Measurements from ENCODE around the gene ADAMTS17.

ADAMTS17 gene

DNA sequence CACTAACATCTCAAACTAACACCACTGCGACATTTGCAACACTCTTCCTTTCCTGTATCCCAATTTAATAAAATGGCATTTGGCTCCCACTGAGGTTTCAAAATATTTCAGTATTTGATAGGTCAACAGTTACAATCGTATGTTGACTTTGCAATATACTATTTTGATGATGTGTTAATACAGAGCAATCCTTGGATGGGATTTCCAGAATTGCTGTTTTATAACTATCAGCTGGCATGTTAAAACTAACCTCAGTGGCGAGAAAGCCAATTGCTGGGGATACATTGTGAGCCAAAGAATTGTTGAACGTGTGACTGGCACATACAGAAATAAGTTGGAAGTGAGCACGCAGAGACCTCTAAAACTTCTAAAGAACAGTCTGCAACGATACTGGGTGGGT is 382.4 kb downstream of the ADAMTS17 start:
- no peak for DNase-seq

DNA sequence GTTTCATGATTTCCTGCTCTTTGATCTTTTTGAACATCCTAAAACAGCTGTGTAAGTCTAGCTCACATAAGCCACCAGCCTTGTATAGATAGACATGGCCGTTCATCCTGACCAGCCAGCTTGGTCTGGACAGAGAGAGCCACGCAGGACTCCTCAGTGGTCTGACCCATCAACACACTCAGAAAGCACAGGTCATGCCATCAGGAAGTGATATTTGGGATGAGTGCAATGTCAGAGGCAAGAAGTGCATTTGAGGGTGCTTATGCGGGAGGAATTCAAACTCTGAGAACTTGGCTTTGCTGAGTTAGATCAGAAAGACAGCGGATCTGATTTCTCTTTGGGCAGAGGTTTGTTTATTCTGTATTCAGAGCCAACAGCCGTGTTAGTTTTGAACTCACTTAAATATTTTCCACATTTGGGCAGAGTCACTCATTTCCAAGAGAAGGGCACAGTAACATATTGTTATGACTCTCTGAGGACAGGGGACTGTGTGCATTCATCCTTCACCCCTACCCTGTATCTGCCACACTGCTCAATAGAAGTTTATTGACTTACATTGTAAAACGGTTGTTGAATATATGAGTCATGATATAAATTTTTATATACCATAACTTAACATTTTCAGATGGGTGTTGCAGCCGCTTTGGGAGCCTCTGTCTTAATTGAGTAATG is 383.2 kb downstream of the ADAMTS17 start:
- DNase-seq, result no peak

DNA sequence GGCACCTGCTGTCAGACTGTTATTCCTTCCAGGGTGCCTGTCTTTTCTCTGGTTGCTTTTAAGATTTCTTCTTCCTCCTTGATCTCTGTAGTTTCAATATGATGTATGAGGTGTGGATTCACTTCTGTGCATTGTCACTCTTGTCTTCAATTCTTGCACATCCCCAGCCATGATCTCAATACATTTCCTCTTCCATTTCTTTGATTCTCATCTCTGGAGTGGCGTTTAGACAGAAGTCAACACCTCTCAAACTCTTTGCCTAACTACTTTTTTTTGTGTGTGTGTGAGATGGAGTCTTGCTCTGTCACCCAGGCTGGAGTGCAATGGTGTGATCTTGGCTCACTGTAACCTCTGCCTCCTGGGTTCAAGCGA is 384.1 kb downstream of the ADAMTS17 start:
- DNase-seq, result no peak

DNA sequence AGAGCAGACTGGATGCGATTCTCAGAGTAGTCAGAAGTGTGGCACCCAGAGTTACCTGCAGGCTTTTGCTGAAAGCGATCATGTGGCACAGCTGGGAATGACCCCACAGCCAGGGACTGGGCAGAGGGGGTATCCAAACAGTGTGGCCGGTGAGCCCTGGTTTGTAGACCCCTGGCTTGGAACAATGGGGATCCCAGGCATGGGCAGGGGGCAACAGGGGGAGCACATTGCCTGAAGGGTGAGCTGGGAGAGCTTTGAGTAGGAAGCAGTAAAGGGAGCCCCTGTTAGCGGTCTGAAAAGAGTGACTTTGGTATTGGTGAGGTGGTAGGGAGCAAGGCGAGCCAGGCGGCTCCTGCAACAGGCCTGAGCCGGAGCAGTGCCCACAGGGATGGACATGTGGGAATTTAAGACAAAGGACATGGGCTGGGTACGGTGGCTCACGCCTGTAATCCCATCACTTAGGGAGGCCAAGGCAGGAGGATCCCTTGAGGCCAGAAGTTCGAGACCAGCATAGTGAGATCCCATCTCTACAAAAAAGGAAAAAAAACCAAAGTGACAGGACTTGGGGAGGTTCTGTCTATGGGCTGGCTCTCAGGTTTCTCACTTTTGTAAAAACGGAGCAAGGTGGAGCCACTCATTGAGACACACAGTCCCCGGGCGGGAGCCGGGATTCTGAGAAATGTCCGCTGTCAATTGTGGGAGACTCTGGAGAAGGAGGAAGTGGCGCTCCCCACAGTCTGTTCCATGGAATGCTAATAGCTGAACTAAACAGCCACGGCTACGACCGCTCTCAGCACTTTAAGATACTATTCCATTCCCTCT is 384.7 kb downstream of the ADAMTS17 start:
- DNase-seq, result no peak

DNA sequence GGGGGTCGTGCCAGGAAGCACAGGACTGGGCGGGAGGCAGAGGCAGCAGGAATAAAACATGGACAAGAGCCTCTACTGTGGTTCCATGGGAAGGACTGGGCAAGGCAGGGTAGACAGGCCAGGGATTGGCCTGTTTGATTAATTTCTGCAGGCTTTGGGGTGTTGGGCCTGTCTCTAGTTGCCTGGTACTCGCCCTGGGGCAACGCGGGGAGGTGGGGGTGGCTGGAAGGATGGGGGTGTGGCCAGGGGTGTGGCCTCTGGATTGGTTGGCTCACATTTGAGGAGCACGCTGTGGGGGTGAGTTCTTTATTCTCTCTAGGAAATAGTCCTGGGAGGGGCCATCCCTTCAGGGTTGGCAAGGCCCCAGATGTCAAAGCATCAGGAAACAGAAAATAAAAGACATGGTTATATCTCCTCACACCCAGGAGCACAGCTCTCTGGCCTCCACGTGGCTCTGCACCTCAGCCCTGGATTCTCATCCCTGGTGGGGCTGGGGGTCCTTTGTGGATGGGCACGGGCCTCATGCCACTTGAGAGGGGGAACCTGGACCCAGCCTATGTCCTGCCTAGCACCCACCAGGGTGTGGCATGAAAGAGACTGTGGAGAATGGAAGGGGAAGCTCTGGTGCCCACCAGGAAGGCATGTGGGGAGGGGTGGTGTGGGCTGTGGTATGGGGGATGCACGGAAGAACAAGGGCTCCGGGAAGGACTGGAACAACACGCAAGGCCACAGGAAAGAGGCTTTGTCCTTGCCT is 385.6 kb downstream of the ADAMTS17 start:
- no peak for DNase-seq

DNA sequence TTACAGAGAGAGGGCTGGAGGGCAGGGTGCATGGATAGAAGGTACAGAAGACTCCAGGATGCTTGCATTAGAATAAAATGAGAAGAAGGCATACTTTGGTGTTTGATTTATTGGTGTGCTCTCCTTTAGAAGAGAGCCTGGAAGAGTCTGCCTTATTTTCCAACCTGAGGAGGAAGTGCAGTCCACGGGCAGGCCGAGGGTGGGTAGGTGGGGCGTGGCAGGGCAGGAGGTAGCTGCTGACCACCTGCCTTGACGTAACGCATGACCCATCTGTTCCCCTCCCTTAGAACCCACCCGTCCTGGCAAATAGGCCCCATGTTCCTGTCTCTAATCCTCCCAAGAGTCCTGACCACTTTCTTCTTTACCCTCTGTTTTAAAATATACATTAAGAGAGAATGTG is 386.2 kb downstream of the ADAMTS17 start:
- no peak for DNase-seq

DNA sequence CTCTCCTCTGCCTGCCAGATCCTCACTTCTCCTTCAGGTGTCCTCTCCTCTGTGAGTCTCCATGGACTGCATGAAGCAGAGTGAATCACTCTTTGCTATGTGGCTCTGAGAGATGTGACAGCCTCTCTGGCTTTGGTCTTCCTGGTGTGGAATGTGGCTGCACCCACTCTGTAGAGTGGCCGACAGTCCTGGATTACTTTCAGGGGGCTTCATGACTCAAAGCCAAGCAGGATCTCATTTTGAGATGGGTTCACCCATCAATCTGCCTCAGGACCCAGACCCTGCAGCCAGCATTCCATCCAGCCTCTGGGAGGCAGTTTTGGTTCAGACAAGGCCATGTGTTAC is 386.6 kb downstream of the ADAMTS17 start:
- DNase-seq, result no peak

DNA sequence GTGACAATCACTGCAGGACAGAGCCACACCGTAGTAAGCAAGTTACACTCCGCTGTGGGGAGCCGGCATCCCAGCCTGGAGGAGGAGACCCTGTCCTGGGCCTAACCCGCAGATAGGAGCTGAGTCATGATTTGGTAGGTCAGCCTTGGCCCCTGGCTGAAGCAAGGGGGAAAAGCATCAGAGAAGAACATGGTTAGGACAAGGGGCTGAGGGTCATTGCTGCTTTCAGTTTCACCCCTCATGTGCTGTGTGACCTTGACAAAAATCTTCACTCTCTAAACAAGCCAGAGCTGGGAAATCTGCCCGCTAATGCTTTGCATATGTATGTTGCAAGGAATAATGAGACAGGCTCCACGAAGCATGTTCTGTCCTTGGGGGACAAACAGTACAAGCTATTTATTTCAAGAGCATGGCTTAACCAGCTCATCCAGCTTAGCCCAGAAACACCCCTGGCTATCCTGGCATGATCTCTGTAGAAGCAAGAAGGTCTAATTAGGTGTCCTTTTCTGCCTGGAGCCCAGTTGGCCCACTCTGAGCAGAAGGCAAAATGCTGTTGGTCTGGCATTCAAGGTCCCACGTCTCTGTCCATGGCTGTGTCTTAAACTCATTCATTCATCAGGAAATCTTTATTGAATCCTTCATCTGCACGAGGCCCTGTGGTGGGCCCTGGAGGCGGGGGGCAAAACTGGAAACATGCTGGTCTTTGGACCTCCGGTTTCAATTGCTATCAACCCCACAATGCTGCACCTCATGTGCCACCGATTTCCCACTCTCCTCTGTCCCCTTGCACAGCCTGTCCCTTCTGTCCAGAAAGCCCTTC is 387.2 kb downstream of the ADAMTS17 start:
- no peak for DNase-seq

DNA sequence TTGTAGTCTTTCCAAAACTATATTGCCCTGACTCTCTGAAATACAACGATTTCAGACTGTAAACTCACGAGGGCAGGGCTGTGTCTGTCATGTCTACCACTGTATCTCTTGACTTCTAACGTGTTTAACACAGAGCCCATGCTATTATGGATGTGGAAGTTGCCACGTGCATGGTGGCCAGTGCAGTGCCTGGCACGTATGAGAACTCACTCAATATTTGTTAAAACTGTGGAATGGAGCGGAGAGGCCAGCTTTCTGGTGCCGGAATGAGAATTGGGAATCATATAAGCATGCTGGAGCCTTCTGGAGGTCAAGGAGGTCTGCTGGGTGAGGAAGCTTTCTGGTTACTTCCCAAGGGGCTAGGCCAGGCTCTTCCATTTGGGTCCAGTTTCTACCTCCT is 387.9 kb downstream of the ADAMTS17 start:
- no peak for DNase-seq

DNA sequence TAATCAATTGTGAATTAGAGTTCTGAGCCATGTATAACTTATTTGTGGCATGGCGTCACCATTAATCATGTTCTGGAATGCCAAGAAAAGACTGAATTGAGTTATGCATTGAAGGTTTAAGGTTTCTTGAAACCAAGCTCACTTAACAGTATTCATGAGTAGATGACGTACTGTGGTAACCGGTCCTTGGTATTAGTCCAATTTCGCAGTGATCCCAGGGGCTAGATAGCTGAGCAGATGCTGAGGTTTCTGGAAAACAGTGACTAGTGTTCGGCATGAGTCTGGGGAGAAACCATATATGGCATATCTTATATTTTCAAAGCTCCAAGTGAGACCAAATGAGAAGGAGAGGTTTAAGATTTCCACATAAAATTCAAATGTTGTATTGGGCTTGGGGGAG is 390.3 kb downstream of the ADAMTS17 start:
- DNase-seq, result no peak

DNA sequence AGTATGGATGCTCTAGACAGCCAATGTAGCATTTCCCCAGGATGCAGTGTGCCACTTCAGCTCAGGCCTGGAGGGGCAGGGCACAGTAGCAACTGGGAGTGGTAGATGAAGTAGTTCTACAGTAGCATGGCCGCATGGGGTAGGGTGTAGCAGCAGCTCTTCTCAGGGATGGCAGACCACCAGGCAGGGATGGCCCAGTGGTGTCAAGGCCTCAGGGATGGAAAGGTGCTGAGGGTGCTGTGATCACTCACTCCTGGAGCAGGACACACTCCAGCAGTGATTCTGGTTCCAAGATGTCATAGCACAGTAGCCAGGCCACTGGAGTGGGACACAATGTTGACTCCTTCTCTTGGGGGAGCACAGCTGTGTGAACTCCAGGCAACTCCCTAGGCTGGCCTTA is 397.6 kb downstream of the ADAMTS17 start:
- no peak for DNase-seq

DNA sequence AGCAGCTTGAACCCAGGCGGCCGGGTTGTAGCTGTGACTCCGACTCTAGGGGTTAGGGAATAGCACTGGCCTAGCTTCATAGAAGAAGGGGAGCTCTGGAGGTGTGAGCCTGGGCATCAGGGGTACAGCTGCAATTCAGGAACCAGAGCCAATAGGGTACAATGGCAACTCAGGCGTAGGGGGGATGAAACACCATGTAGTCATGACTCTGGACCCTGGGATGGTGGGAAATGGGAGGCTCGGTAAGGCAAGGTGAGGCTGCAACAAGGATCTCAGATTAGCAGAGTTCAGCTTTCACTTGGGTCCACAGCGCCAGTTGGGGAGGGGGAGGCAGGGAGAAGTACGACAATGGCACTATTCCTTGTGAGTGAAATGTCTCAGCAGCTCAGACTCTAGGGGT is 398.3 kb downstream of the ADAMTS17 start:
- DNase-seq, result no peak

DNA sequence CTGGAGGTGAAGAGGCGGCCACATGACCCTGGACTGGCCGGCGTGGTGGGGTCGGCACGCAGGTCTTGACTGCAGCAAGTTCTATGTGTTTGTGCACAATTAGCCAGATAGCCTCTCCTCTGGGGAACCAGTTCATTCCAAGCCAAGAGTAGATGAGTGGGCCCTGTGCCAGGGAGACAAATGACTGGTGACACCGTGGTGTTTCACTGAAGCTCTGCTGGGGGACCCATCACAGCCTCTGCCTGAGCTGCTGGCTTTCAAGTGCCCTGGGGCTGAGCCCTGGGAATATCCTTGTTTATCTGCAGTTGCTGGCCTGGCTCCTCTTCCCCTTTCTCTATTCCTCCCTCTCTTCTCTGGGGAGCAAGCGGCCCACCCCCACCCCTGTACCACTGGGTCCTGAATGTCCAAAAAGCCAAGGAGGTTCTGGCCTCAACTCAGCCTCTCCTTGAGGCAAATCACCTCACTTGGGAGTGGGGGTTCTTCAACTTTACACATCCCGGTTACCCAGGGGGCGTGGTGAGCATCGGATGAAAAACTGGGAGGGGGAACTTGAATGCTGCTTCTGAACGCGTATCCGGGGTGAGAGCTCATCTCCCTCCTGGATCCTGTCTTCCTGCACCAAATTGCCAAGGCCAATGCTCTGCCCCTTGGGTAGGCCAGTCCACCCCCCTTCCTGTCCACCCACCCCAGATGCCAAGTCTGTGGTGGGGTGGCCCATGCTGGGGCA is 408.9 kb downstream of the ADAMTS17 start:
- no peak for DNase-seq

DNA sequence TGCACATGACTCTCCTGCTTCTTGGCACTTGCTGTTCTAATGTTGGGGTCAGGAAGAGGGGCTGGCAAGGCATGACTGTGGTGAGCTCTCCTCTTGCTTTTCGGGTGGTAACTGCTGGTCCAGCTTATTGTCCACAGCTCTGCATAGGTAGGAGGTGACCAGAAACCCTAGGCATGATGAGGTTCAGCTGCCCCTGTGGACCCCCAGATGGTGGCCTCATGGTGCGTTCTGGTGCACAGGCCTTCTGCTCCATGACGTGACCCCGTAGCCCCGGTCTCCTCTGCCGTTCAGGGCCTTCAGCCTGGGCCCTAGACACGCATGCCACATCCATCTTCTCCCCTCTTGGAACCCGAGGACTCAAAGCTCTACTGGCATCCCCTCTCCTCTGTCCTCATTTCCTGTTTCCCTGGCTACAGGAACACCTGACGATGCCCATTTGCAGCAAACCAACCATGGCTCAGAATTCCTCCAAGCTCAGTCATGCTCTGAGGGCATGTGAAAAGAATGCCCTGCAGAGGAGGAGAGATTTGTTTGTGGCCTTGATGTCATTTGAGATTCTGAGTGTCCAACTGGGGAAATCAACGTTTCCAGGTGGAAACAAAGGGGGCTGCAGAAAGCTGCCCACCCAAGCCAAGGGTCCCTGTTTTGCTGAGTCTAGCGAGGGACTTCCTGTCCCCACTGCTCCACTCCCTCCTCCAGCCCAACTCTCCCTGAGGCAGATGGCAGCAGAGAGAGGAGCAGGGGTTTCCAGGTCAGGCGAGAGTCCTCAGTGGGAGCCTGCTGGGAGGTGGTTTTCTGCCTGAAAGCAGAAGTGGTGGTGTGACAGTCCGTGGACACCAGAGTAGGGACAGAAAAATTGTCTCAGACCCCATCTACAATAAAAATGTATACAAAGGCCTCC is 409.8 kb downstream of the ADAMTS17 start:
- DNase-seq, result no peak

DNA sequence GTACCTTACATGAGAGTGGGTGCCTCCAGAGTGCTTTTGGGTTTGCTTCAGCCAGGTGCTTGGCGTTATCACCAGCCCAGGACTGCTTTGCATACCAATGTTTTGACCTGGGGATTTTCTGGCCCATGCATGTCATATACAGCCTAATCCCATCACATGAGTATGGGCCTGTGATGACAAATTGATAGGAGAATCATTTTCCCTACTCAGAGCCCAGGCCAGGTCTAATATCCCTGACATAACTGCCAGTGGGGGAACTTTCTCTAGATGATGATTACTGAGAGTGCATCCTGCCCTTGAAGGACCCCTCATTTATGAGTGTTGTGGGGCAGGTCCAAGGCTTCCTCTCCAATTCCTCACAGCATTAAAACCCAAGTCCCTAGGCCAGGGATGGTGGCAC is 411.1 kb downstream of the ADAMTS17 start:
- no peak for DNase-seq

DNA sequence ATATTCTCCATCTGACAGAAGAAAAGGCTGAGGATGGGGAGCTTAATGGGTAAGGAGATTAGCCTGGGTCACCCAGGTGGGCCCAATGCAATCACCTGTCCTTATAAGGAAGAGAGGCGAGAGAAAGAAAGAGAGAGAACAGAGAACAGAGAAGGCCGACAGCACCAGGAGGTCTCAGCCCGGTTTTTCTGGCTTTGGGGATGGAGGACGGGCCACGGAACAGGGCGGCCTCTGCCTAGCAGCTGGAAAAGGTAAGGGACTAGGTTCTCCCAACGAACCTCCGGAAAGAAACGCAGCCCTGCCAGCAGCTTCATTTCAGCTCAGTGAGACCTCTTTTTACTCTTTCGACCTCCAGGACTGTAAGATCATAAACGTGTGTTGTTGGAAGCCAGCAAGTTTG is 412.5 kb downstream of the ADAMTS17 start:
- no peak for DNase-seq

DNA sequence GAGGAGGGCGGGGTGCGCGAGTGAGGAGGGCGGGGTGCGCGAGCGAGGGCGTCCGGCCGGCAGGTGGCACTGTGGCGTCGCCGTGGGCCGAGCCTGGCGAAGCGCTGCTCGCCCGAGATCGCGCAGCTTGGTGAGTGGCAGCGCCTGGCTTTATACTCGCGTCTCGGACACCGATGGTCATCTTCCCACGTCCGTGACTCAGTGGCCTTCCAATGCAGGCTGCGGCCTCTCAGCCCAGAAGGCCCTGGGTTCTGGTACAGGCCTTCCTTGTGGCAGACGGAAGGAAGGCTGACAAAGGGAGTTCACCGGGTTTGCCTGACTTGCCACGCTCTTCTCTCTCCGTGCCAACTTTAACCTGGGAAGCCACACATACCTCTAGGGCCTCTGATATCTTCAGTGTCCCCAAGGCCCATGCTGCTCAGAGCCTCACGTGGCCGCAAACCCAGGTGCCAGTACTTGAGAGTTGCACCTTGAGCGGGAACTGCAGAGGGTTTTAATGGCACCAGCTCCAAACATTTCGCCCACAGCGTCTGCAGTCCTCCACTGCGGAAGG is 413.3 kb downstream of the ADAMTS17 start:
- peak; percentile 87 for DNase-seq

DNA sequence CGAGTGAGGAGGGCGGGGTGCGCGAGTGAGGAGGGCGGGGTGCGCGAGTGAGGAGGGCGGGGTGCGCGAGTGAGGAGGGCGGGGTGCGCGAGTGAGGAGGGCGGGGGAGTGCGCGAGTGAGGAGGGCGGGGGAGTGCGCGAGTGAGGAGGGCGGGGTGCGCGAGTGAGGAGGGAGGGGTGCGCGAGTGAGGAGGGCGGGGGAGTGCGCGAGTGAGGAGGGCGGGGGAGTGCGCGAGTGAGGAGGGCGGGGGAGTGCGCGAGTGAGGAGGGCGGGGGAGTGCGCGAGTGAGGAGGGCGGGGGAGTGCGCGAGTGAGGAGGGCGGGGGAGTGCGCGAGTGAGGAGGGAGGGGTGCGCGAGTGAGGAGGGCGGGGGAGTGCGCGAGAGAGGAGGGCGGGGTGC is 415.2 kb downstream of the ADAMTS17 start:
- peak; percentile 18 for DNase-seq

DNA sequence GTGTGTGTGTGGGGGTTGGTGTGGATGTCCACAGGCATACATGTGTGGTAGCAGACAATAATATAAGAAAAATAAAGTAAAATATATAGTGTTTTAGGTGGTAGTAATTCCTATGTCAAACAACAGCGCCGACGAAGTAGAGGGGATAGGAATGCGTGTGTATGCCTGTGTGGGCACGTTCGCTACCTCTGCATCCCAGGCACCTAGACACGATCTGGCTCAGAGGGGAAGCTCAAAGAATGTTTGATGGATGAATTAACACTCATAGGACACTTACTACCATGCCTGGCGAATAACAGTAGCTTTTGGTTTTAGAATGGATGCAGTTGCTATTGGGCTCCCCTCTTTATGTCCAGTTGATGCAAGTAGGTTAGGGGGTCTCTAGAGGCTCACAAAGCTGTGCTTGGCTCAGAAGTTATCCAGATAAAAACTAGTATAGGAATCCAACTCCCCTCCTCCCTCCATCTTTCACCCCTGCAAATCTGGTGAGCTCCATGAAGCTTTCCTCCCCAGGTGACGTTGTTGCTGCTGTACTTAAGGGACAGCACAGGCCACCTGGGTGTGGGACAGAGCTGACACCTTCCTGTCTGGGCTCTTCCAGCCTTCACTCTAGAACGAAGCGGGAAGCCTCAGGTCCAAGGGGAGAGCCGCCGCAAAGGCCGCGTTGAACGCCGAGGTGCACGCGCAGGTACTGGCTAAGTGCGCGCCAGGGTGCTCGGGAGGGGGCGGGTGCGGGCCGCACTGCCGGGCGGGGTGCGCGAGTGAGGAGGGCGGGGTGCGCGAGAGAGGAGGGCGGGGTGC is 415.9 kb downstream of the ADAMTS17 start:
- peak; percentile 75 for DNase-seq

DNA sequence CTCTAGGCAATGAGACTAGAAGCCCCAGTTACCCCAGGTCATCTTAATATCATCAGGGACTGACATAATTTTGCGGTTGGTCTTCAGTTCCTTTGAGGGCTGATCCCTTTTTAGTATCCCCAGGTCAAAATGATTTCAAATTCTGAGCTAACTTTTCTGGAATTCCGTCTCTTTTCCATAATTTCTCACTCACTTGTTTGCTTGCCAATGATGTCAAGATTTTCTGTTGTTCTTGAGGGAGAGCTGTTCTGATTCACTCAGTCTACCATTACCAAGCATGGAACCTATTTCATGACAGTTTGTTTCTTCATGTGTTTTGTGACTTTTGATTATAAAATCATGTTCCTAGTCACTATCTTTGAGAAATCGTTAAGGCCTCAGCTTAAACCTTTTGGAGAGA is 418.1 kb downstream of the ADAMTS17 start:
- no peak for DNase-seq
